HepG2 (cell line): ENCODE measurements around the gene PRADC1. TPM values are rescaled to one million over a fixed set of nuclear protein-coding genes. Genes with fewer than 3 reads are reported as not detected.

Experiments used
- AHDC1 ChIP-seq: sonication (generic); formaldehyde crosslinking; IDR thresholded peaks from 2 replicates; pipeline ENCODE4 v1.5.1; 2020; ENCODE audit warnings: mild to moderate bottlenecking, missing genetic modification reagents, borderline replicate concordance
- BRCA1 ChIP-seq: sonication (generic); formaldehyde crosslinking; IDR thresholded peaks from 2 replicates; pipeline ENCODE4 v1.4.0; 2020; ENCODE audit warnings: missing genetic modification reagents
- FOSL2 ChIP-seq: sonication (generic); formaldehyde crosslinking; IDR thresholded peaks from 2 replicates; pipeline ENCODE4 v1.4.0; 2020; ENCODE audit warnings: missing genetic modification reagents
- HNRNPK ChIP-seq: fragments of 200-400 bp; formaldehyde crosslinking; IDR thresholded peaks from 2 replicates; pipeline ENCODE4 v1.6.1; 2018; ENCODE audit warnings: low read length, low read depth, moderate library complexity, mild to moderate bottlenecking; ENCODE audit not compliant: poor library complexity, severe bottlenecking
- HNRNPL ChIP-seq: fragments of 200-400 bp; formaldehyde crosslinking; IDR thresholded peaks from 2 replicates; pipeline ENCODE4 v1.6.1; 2017; ENCODE audit warnings: mild to moderate bottlenecking, low read depth, low read length
- KMT2A ChIP-seq: sonication (generic); formaldehyde crosslinking; IDR thresholded peaks from 2 replicates; pipeline ENCODE4 v1.4.0; 2020; ENCODE audit warnings: missing genetic modification reagents
- PCBP1 ChIP-seq: fragments of 200-400 bp; formaldehyde crosslinking; IDR thresholded peaks from 2 replicates; pipeline ENCODE4 v1.6.1; 2017; ENCODE audit warnings: mild to moderate bottlenecking, low read depth, low read length, borderline replicate concordance
- POGK ChIP-seq: sonication (generic); formaldehyde crosslinking; conservative IDR thresholded peaks from 2 replicates; pipeline ENCODE4 v1.8.0; 2022; ENCODE audit warnings: mild to moderate bottlenecking, moderate library complexity, missing genetic modification reagents
- ZNF142 ChIP-seq: sonication (generic); formaldehyde crosslinking; IDR thresholded peaks from 2 replicates; pipeline ENCODE4 v1.4.0; 2020; ENCODE audit warnings: missing genetic modification reagents
- ZNF260 ChIP-seq: sonication (generic); formaldehyde crosslinking; IDR thresholded peaks from 2 replicates; pipeline ENCODE4 v1.4.0; 2020; ENCODE audit warnings: missing genetic modification reagents, low read depth, mild to moderate bottlenecking, borderline replicate concordance
- ZNF326 ChIP-seq: sonication (generic); formaldehyde crosslinking; IDR thresholded peaks from 2 replicates; pipeline ENCODE4 v1.4.0; 2020; ENCODE audit warnings: missing genetic modification reagents, borderline replicate concordance
- ZNF550 ChIP-seq: sonication (generic); formaldehyde crosslinking; IDR thresholded peaks from 2 replicates; pipeline ENCODE4 v1.4.0; 2020; ENCODE audit warnings: mild to moderate bottlenecking, missing genetic modification reagents, borderline replicate concordance
- ZNF761 ChIP-seq: sonication (generic); formaldehyde crosslinking; conservative IDR thresholded peaks from 2 replicates; pipeline ENCODE4 v1.4.0; 2020; ENCODE audit warnings: mild to moderate bottlenecking, missing genetic modification reagents
- polyA plus RNA-seq, 8 experiments: library from polyadenylated mRNA; depleted of rRNA in 3 of 8; stranded (reverse) in 7 of 8; unstranded in 1 of 8; fragments of >200 nt; fragmentation: Illumina TruSeq in 4 of 8; extraction: Trizol in 4 of 8; gene quantifications; 2 replicates each; pipeline versions ENCODE4 v1.2.1 to v1.2.3, GENCODE V29; 2011 to 2016; ENCODE audit warnings: low read depth in 4 of 8, missing spikeins in 1 of 8, mixed read lengths in 1 of 8; ENCODE audit not compliant: insufficient read depth in 1 of 8
- total RNA-seq, 5 experiments: library from RNA; depleted of rRNA; stranded (reverse); fragments of >200 nt; fragmentation: Illumina TruSeq; extraction: Trizol; gene quantifications; 2 replicates each; pipeline ENCODE4 v1.2.3, GENCODE V29; 2016; ENCODE audit warnings: low read depth in 1 of 5

PRADC1 gene
- total and polyA plus RNA-seq, 2 of the 13 experiments (the other 11 are each of a cell fraction or from before 2014, with no cell fraction given): 12.1 to 37.2 TPM

- TF ChIP-seq HNRNPK (no peak), HNRNPL (no peak), FOSL2 (CRISPR knock-in tag) (no peak), PCBP1 (0 out of 2 replicates have a peak, but pooled peaks have one; percentile 12), AHDC1 (no peak), POGK (no peak), KMT2A (CRISPR knock-in tag) (peak; percentile 45; the same call in 1 of the 2 replicates), ZNF142 (no peak), ZNF326 (CRISPR knock-in tag) (no peak), ZNF550 (CRISPR knock-in tag) (no peak), BRCA1 (CRISPR knock-in tag) (no peak), ZNF260 (CRISPR knock-in tag) (no peak), ZNF761 (no peak)
Measured at GRCh38 chr2:73260338-73260984, 27.4 kb upstream of the PRADC1 start (continued).
